HUES64 (cell line): ENCODE data around the gene RRP9.

Source experiments
- H3K27ac ChIP-seq: 2 replicates; pipeline ENCODE4 v1.7.0; 2013; ENCODE audit warnings: low read depth, low read length, inconsistent platforms
- H3K27me3 ChIP-seq: 2 replicates; pipeline ENCODE4 v1.6.1; 2013; ENCODE audit warnings: mild to moderate bottlenecking, low read length; ENCODE audit not compliant: insufficient read depth
- H3K36me3 ChIP-seq: 2 replicates; pipeline ENCODE4 v1.6.1; 2013; ENCODE audit warnings: mild to moderate bottlenecking, low read length; ENCODE audit not compliant: insufficient read depth
- H3K4me1 ChIP-seq: 2 replicates; pipeline ENCODE4 v1.6.1; 2013; ENCODE audit warnings: mild to moderate bottlenecking, low read length, moderate library complexity; ENCODE audit not compliant: insufficient read depth
- H3K4me3 ChIP-seq: 2 replicates; pipeline ENCODE4 v1.5.1; 2013; ENCODE audit warnings: mild to moderate bottlenecking, low read length, moderate library complexity
- H3K9ac ChIP-seq: 2 replicates; pipeline ENCODE4 v1.6.1; 2013; ENCODE audit warnings: mild to moderate bottlenecking, low read depth, low read length
- H3K9me3 ChIP-seq: 2 replicates; pipeline ENCODE4 v1.6.1; 2013; ENCODE audit warnings: low read depth, low read length; ENCODE audit not compliant: insufficient read depth
- WGBS: fragments of 150-250, 120-280 bp; methylation state at CpG from one replicate; pipeline ENCODE4 v1.1.7; 2013; ENCODE audit warnings: missing lambda C conversion rate; 5-methylcytosine and 5-hydroxymethylcytosine counted together

RRP9 gene

DNA sequence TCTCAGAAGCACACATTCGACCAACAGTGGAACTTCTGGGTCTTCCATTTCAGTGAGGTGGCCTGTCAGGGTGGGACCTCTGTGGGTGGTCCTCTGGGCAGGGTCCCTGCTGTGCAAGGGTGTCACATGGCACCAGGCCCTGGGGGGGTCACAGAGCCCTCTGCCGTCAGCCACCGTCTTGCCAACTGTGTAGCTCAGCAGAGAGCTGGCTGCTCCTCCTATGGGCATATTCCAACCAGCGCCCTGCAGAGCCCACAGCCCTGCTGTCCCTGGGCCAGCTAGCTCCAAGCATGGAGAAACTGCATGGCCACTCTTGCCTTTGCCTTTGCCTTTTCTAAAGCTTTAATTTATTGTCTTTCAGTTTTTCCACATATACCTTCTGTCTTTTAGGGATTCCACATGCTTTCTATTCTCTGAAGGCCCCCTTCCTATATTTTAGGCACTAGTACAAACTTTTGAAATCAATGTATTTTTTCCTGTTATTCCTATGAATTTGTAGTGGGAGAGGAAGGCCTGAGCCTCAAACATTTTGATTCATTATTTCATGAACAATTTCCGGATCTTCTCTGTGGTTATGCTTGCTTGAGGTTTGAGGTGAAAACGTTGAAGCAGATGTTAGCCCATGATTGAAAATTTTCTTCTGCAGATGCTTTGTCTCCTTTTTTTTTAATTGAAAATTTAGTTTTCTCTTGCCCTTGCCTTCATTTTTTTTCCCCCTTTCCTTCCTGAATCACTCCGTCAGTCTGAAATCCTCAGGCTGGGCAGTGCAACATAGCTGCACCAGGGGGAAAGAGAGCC lies 50.3 kb downstream of the RRP9 start:
- Histone ChIP-seq H3K4me1 (no peaks in the 10 kb centered on the region), H3K27me3 (no peaks in the 10 kb centered on the region), H3K9ac (no peak overlapping the region), H3K36me3 (no peaks in the 10 kb centered on the region), H3K9me3 (no peaks in the 10 kb centered on the region), H3K27ac (no peak overlapping the region), H3K4me3 (no peak overlapping the region)
- 91% methylated on average over 7 of the region's 7 CpGs for WGBS

DNA sequence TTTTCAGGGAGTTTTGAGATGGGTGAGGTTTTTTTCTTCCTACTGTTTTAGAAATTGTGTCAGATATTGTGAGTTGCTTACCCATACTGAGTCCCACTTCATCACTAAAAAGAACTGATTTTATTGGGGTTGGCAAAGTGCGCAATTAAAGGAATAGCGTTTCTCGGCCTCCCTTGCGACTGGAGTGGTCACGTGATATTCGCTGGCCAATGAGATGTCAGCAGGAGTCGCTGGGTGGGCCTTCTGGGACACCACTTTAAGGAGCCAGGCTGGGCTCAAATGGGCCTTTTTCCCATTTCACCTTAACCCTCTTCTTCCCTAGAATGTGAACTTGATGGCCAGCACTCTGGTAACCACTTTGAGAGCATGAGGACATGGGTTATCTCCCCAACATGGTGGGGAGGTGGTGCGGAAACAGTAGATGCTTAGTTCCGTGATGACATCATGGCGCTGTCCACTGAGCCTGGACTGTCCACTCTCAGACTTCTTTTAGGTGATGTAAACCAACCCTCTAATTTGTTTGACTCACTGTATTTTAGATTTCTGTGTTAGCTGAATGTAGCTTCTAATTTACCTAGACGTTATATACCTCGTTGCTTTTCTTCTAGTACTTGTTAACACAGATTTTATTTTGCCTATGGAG lies 53.1 kb downstream of the RRP9 start:
- 95% methylated on average over 12 of the region's 12 CpGs for WGBS

DNA sequence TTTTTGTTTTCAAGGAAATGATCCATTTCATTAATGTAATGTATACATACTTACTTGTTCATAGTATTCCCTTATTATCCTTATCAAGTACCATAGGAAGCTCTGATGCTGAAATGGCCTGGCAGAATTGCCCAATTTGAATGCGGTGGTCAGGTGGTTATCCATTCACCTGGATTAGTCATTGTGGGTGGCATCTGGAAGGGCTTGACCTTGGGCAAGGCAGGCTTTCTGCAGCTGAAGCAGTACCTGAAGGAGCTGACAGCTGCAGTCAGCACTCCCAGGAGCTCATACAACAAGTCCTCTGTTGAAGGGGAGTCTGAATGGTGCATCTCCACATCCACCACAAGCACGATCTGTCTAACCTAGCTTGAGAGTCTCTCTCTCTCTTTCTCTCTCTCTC lies 54.1 kb downstream of the RRP9 start:
- WGBS: 93% methylated on average over 2 of the region's 2 CpGs
- Histone ChIP-seq H3K4me1 (no peaks in the 10 kb centered on the region), H3K9me3 (no peaks in the 10 kb centered on the region), H3K36me3 (no peaks in the 10 kb centered on the region), H3K9ac (no peak overlapping the region), H3K27ac (no peak overlapping the region), H3K27me3 (no peaks in the 10 kb centered on the region), H3K4me3 (no peak overlapping the region)

More for the DNA sequence above, 53.1 kb downstream of the RRP9 start:
- Histone ChIP-seq H3K9ac (no peak overlapping the region), H3K4me3 (no peak overlapping the region), H3K9me3 (no peaks in the 10 kb centered on the region), H3K27me3 (no peaks in the 10 kb centered on the region), H3K4me1 (no peaks in the 10 kb centered on the region), H3K36me3 (no peaks in the 10 kb centered on the region), H3K27ac (no peak overlapping the region)

DNA sequence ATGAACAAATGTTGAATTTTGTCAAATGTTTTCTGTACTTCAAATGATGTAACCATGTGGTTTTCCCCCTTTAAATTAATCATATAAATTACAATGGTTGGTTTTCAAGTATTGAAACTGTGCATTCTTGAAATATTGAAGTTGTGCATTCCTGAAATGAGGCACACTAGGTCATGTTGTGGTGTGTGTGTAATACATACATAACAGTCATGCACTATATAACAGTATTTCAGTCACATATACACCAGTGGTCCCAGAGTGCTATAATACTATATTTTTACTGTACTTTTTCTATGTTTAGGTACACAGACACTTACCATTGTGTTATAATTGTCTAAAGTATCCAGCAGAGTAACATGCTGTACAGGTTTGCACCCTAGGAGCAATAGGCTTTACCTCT lies 55.3 kb downstream of the RRP9 start:
- Histone ChIP-seq H3K27ac (no peak overlapping the region), H3K9me3 (no peaks in the 10 kb centered on the region), H3K9ac (no peak overlapping the region)

More for the DNA sequence above, 55.3 kb downstream of the RRP9 start:
- Histone ChIP-seq H3K27me3 (no peaks in the 10 kb centered on the region), H3K4me1 (no peaks in the 10 kb centered on the region), H3K36me3 (no peaks in the 10 kb centered on the region), H3K4me3 (no peak overlapping the region)
